GM21786 (cell line): ENCODE data around the gene TTLL1.
"Not testable (repeated sequence)": the region's sequence is repeated elsewhere in the genome, so short reads cannot be mapped to it uniquely, and the experiment has no call there.

Experiments used
- ATAC-seq: cut with Tn5 transposase; IDR thresholded peaks from one replicate; pipeline ENCODE4 v1.9.1; 2021; ENCODE audit not compliant: unreplicated experiment

Gene TTLL1

DNA sequence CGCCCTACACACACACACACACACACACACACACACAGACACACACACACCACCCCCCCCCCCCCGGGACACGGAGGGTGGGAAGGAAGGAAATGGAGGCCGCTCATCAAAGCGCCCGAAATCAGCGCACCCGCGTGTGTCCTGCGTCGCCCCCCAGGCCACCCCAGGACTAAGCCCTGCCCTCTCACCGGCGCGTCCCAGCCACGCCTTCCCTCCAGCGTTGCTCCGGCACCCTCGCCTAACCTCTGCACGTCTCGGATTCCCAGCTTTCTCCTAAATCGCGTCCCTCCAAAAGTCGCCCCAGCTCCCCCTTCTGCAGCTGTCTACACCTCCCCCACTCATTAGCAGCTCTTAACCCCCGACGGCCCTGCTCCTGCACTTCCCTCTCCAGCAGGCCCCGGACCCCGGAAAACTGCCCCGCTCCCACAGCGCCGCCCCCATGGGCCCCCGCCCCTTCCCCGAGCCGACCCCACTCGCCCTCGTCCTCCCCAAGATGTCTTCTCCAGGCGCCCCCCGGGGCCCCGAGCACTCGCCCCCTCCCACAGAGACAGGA is 74.8 kb downstream of the TTLL1 start:
- peak; percentile 6 for ATAC-seq

DNA sequence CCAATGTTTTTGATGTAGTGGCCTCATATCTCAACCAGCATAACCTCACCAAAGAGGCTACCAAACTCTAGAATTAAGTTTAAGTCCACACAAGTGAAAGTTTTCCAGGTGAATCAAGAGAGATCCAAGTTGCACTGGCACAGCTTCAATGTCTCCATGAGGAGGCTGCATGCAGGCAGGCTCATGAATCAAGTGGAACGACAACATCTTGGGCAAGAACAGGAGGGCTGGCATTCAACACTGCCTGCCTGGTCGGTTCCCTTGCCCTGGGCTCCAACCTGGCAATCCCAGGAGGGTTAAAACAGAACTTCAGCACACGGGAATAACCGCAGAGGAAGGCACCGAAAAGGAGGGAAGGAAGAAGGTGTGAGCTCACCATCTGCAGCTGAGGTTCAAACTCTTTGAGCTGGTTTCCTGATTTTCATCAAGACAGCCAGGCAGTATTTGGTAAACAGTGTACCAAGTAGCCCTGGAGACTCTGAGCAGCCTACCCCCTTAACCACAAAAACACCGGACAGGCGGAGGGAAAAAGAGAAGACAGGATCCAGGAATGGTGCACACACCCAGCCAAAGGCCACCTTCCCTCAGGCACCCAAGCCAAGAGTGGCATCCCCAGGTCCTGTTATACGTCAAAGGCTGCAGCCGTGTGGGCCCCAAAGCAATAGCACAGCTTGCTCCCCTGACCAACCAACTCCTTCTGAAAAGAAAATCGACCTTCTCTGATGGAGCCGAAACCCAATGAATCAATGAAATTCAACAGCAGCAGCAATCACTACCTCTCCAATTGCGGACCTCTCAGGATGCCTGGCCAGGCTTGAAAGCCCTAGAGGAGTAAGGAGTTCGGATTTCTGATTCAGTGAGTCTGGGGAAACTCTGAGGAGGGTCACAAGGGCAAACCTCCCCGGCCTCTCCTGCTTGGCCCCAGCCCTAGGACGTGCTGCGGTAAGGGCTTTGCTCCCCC is 75.6 kb downstream of the TTLL1 start:
- ATAC-seq = no peak

DNA sequence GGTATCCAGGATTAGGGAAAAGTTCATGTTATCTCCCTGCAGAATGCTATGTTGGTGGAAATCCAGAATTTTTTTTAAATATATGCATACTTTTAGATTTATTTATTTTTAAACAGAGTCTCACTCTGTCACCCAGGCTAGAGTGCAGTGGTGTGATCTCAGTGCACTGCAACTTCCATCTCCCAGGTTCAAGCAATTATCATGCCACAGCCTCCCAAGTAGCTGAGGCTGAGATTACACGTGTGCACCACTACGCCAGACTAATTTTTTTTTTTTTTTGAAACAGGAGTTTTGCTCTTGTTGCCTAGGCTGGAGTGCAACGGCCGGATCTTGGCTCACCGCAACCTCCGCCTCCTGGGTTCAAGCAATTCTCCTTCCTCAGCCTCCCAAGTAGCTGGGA is 76.8 kb downstream of the TTLL1 start:
- ATAC-seq = no peak

DNA sequence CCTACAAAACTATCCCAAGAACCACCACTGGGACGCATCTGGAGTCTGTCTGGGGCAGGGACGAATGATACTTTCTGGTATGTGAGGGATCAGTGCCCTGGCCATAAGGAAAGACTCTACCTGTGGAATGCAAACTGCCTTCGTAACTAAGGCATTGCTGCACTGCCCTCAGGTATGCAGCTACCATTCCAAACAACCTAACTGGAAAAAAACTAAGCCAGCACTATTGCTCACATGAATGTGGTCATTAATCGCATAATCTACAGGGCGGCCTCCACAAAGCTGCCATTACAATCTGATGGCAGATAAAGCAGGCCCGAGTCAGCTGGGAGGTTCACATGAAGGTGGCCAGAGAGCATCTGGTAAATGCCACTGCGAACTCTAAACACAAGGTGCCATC is 78.1 kb downstream of the TTLL1 start:
- ATAC-seq = no peak

DNA sequence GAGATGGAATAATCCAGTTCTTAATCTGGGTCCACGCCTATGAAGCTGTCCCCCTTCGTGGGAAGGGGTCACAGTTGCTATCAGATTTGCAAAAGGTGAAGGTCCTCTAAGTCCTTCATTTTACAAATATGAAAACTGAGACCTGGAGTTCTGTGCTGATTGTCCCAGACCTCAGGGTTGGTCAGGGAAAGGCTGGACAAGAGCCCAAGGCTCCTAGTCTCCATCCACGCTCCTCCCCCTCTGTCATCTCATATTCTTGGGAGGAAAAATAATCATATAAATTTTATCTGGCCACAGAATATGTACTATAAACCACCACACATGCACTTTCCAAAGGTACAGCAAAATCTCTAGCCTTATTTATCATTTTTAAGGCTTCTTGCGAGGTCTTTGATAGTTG is 79.7 kb downstream of the TTLL1 start:
- ATAC-seq = no peak

DNA sequence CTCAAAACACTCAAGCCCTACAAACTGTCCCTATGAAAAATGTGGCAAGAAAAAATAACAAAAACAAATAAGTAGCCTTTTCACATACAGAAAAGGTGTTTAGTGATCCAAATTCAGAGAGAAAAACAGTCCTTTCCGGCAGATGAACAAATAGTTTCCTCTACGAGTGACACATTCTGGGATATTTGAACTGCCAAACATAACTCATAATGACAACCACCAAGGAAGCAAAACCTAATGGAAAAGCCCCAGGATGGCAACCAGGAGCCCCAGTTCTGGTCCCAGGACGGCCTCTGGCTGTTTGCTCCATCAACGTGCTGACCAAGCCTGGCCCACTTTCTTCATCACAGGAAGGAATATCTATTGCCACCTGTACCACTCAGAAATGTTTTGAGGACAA is 80.3 kb downstream of the TTLL1 start:
- no peak for ATAC-seq

DNA sequence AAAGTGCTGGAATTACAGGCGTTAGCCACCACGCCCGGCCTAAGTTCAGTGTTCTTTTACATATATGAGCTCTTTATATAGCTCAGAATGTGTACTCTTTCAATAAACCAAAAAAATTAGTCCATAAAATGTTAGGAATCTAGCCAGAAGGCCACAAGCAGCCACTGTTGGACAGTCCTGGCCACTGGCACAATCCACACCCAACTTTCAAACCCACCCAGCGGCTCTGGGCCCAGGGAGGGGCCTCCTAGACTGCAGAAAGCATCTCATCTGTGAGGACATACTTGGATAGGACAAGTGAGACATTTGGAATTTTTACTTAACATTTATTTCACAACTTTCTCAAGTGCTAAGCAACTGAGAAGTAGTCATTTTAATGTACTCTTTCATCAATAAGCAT is 80.7 kb downstream of the TTLL1 start:
- no peak for ATAC-seq

DNA sequence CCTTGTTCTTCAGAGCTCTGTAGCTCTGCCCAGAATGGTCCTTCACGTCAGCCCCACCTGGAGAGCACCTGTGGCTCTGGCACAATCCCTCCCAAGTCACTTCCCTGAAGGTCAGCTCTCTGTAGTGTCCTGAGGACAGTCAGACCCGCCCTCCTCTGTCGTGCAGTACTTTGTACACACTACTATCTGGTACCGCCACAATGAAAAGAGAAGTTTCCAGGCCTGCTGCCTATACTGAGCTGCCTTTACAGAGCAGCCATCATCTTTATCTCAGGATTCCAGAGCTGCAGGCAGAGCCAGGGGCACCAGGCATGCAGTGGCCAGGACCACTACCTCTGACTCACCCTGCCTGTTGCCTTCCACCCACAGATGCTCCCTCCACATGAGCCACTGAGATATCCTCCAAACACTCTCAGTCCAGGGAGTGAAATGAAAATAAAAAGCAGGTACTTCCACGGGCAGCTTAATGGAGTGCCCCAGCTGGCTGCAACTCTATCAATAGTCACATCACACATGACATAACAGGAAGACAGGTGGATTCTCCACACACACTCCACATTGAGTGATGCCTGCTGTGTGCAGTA is 81.6 kb downstream of the TTLL1 start:
- no peak for ATAC-seq

DNA sequence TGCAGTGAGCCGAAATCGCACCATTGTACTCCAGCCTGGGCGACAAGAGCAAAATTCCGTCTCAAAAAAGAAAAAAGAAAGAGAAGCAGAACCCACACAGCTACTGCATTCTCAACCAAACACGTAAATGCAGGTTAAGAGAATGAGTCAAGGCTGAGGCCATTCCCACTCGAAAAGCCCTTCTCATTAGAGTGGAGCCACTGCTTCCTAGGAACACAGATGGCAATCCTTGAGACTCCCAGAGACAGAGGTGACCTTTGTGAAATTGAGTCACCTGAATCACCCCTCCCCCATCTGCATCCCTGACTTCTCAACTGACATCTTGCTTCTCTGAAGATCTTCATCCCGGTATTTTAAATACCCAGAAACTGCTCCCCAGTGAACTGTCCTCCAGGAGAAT is 82.4 kb downstream of the TTLL1 start:
- no peak for ATAC-seq

DNA sequence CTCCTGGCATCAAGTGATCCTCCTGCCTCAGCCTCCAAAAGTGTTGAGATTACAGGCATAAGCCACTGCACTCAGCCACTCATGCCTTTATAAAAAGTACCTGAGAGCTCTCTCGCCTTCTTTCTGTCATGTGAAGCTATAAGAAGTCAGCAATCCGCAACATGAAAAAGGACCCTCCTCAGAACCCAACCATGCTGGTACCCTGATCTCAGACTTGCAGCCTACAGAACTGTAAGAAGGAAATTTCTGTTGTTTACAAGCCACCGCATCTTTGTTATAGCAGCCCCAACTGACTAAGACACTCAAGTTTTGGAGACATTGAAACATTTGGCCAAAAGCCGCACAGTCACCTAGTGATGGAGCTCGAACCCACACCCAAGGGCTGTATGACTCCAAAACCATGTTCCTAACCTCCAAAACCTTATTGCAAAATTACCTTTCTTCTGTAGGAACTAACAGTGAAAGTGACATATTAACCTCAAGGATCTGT is 83.1 kb downstream of the TTLL1 start:
- no peak for ATAC-seq

DNA sequence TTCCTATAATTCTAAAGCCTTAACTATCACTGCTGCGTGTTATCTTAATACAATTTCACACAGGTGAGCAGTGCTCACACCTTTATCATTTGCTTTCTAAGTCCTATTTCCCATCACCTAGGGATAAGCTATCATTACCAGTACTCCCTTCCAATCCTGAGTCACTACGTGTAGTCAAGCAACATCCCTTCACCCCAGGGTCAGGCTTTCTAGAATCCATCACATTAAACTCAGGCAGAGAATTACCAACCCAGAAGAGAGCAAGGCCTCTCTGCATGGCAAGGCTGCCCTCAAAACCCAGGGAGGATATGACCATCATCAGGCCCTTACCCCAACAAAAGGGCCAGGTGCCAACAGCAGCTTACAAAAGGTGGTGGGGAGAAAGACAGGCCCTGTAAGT is 84.1 kb downstream of the TTLL1 start:
- ATAC-seq = no peak

DNA sequence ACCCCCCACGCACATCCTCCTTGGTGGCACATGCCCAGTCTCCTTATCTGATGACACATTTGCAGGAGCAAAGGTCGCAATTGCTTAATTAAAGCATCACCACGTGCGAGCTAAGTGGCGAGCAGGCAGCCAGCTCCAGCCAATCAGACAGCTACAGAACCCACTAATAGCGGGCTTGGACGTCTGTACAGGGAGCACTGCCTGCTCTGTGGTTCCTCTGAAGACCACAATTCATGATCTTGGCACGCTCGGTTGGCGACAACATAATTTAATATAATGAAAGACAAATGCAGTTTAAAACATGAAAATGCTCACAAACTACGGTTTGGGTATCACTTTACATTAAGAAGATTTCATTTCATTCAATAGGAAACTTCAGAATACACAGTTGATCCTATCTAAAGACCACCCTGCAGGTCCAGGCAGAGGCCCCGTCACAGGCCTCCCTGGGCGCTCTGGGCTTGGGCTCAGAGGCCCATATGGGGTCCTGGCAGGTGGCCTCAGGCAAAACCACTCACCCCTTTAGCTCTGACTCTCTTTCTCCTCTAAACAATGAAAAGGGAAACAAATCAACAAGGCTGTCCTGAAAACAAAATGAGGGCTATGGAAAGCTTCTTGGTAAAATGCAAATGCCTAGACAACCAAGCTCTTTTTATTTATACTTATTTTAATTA is 84.7 kb downstream of the TTLL1 start:
- ATAC-seq = no peak

DNA sequence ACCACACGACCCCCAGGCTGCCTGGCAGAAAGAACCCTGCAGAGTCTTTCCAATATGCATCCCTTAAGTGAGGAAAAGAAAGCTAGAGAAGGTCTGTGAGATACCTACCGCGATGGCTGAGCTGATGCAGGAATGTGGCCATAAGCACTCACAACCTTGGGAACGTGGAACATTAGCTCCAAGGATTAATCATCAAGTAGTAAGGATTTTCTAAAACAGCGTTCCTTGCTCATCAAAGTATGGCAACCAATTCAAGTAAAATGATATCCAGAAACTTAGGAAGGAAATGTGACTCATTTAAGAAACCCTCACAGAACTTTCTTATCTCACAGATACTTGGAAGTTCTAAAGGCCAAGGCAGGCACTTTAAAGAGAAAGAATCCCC is 87.0 kb downstream of the TTLL1 start:
- no peak for ATAC-seq

DNA sequence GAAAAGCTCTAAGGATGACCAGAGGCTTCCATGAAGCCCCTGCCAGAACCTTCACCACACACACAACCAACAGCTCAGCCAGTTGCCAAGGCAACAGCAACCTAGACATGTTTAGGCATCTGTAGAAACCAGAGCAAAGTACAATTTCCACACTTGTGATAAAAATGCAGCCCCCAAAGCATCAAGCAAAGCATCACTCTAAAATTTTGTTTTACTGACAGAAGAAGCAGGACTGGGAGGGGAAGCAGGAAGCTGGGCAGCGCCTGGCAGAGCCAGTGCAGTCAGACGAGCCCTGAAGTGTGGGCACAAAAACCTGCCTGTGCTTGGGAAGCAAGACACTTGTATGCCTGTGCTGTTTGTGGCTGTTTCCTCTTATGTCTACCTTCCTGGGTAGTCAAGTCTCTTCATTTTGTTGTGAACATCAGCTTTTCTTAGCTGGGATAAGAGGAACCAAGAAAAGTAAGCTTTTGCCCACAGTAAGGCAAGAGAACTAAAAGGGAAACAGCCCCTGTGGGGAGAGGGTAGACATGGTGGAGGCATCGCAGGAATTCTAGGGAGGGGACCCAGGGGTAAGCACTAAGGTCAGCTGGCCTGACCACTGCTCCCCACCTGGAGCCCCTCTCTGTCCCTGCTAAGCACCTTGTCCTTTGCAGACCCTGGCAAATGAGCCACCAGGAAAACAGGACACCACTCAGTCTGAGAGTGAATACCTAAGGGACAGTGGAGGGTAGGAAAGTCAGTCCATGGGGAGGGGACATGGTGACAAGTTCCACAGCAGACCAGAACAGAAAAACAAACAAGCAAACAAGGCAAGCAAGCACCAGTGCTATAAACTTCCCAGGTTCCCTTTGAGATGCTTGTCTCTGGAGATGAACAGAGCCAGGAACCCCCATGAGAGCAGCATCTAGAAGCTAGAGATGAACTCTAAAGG is 87.7 kb downstream of the TTLL1 start:
- no peak for ATAC-seq

DNA sequence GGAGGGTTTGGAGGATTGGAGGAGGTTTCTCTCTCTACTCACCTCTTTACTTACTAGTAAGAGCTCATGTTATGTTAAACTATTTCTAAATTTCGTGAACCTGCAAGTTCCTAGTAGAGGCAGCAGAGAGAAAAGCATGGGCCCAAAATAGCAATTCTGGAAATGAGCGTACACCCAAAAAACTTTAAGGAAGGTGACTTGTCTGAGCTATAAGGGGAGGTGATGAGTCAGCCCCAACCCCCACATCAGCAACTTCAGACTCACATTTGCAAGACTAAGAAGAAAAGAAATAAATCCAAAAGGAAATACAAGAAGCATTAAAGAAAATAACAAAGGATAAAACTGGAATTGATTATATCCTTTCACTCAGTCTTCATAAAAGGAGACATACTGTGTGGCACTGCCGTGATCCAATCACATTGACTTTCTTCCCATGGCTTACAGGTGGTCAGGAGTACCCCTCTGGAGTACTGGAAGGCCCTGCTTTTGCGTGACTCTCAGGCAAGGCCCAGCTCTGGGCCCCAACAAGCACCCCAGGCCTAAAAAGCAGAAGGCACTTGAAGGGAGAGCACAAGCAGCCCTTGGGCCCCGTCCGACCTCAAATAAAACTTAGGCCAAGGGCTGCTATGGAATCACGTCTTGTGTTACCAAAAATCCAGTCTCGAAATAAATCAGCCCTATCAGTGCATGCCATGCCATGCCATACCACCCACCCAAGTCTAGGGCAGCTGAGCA is 88.6 kb downstream of the TTLL1 start:
- no peak for ATAC-seq

DNA sequence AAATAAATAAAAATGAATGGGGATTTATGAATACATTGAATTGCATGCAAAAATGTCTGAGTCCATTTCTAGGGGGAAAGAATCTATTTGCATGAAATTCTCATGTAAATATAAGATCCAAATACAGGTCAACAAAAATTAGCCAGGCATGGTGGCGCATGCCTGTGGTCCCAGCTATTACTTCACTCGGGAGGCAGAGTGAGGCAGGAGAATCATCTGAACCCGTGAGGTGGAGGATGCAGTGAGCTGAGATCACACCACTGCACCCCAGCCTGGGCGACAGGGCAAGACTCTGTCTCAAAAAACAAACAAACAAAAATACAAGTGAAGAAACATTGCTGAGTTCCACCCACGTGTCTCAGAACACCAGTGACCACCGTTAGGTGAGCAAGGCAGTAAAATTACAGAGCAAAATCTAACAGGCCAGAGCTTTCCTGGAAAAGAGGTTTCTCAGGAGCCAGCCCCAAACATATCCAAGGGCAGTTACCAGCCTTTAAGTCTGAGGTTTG is 91.6 kb downstream of the TTLL1 start:
- no peak for ATAC-seq

DNA sequence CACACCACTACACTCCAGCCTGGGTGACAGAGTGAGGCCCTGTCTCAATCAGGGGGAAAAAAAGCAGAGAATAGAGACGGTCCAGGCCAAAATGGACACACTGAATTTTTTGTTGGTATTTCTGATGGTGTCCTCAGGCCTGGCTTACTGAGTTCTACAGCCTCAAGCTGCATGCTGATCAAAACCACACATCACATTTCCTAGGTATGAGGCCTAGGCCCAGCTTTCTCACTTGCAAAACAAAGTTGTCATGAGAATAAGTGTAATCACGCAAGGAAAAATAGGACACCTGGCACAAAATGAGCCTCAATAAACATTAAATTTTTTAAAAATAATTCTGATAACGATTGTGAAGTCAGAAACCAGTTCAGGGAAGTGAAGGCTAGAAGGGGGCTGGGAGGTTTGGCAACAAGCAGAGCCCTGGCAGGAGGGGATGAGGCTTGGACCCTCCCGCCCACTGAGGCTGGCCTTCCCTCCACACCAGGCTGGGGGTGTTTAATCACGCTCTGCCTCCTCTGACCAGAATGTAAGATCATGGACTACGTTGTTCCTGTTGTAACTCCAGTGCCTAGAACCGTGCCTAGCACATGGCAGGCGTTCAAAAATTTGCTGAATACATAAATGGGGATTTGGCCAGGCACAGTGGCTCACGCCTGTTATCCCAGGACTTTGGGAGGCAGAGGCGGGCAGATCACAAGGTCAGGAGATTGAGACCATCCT is 92.4 kb downstream of the TTLL1 start:
- no peak for ATAC-seq

DNA sequence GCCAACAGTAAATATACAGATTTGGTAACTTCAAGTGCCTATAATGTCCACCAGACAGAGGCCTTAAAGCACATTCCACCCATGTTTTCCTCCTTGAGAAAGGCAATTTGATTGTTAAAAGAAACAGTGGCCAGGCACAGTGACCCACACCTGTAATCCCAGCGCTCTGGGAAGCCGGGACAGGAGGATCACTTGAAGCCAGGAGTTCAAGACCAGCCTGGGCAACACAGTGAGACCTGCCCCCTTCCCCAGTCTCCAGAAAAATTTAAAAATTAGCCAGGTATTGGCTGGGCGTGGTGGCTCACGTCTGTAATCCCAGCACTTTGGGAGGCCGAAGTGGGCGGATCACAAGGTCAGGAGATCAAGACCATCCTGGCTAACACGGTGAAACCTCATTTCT is 93.5 kb downstream of the TTLL1 start:
- ATAC-seq = not testable (repeated sequence)
